Measurements from ENCODE around the gene CAPN14.

GRCh38 chr2:31202833-31203232, 14.5 kb downstream of the CAPN14 start:
- TF ChIP-seq POLR2AphosphoS5 (IDR thresholded peaks at IDR 0.05; ENCODE audit: borderline replicate concordance, low read depth, low read length): no peak
- TF ChIP-seq EZH2 (IDR thresholded peaks at IDR 0.05): no peak
- no peak for TF ChIP-seq FOXP2 (optimal IDR thresholded peaks at IDR 0.05; ENCODE audit: control extremely low read depth, extremely low read length, insufficient read depth)

Measured in SK-N-MC (cell line).